ENCODE results near the gene HFE.
"Not testable (repeated sequence)": the region's sequence is repeated elsewhere in the genome, so short reads cannot be mapped to it uniquely, and the experiment has no call there.

The HFE gene, protein sequence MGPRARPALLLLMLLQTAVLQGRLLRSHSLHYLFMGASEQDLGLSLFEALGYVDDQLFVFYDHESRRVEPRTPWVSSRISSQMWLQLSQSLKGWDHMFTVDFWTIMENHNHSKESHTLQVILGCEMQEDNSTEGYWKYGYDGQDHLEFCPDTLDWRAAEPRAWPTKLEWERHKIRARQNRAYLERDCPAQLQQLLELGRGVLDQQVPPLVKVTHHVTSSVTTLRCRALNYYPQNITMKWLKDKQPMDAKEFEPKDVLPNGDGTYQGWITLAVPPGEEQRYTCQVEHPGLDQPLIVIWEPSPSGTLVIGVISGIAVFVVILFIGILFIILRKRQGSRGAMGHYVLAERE

DNA sequence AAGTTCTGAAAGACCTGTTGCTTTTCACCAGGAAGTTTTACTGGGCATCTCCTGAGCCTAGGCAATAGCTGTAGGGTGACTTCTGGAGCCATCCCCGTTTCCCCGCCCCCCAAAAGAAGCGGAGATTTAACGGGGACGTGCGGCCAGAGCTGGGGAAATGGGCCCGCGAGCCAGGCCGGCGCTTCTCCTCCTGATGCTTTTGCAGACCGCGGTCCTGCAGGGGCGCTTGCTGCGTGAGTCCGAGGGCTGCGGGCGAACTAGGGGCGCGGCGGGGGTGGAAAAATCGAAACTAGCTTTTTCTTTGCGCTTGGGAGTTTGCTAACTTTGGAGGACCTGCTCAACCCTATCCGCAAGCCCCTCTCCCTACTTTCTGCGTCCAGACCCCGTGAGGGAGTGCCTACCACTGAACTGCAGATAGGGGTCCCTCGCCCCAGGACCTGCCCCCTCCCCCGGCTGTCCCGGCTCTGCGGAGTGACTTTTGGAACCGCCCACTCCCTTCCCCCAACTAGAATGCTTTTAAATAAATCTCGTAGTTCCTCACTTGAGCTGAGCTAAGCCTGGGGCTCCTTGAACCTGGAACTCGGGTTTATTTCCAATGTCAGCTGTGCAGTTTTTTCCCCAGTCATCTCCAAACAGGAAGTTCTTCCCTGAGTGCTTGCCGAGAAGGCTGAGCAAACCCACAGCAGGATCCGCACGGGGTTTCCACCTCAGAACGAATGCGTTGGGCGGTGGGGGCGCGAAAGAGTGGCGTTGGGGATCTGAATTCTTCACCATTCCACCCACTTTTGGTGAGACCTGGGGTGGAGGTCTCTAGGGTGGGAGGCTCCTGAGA, at the start of gene HFE:
TSS of gene HFE (plus strand) at position 146 of the 832 bp plus-strand sequence. CDS start at position 158, 12 bp downstream.
- peak; percentile 18 for DNase-seq

DNA sequence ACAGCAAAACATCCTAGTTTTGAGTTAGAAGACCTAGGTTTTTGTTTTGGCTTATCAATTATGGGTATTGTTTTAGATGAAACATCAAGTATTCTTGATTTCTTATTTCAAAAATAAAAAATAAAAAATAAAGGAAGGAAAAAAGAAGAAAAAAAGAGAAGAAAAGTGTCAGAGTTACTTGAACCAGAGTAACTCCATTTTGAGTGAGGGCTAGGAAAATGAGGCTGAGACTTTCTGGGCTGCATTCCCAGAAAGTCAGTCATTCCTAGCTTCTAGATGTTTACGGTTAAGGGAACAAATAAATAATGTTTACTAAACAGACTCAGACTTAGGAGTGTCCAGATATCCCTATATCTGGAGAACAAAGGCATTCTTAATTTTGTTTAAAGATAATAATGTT, 45.3 kb upstream of the HFE start:
- DNase-seq = no peak

DNA sequence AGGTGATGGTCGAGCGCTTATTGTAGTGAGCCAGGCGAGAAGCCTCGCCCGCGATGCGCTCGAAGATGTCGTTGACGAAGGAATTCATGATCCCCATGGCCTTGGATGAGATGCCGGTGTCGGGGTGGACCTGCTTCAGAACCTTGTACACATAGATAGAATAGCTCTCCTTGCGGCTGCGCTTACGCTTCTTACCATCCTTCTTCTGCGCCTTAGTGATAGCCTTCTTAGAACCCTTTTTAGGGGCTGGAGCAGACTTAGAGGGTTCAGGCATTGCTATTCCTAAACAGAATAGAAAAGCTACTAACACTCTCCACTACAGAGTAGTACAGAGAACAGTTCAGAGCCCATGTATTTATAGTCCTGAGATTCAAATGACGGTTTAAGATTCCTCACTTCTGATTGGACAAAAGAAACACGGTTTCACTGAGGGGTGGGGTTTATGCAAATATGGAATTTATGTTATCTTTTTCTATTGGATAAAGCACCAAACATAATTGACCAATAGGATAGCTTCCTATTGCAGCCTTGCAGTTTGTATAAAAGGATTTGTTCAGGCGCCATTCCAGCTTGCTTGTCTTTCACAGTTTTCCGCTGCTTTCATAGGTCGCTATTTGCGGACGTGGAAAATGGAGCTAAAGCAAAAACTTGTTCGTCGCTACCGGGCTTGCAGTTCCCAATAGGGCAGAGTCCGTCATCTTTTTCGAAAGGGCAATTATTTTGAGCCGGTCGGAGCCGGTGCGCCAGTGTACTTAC, 43.7 kb upstream of the HFE start:
- peak; percentile 29 for DNase-seq

DNA sequence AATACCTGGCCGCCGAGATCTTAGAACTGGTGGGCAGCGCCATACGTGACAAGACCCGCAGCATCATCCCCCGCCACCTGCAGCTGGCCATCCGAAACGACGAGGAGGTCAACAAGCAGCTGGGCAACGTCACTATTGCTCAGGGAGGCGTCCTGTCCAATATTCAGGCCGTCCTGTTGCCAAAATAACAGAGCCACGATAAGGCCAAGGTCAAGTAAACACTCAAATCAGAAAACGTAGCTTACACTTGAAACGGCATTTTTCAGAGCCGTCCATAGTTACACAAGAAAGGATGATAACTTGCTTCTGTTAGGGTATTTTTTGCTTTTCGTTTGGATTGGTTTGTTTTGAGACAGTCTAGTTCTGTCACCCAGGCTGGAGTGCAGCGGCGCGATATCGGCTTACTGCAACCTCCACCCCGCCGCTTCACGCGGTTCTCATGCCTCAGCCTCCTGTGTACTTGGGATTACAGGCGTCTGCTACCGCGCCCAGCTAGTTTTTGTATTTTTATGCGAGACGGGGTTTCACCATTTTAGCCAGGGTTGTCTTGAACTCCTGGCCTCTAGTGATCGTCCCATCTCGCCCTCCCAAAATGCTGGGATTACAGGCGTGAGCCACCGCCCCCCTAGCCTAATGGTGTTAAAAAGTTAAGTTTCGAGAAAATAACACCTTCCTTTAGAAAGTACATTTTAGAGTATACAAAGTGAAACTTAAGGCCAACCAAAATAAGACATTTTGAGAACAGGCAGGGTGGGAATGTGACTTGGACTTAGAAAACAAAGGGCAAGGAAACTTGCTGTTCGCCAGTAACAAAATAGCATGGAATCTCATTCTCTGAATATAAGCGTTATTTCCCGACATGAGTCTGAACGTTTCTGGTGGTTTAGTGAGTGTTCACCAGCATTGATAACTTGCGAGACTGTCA, 42.8 kb upstream of the HFE start:
- DNase-seq = peak; percentile 28

DNA sequence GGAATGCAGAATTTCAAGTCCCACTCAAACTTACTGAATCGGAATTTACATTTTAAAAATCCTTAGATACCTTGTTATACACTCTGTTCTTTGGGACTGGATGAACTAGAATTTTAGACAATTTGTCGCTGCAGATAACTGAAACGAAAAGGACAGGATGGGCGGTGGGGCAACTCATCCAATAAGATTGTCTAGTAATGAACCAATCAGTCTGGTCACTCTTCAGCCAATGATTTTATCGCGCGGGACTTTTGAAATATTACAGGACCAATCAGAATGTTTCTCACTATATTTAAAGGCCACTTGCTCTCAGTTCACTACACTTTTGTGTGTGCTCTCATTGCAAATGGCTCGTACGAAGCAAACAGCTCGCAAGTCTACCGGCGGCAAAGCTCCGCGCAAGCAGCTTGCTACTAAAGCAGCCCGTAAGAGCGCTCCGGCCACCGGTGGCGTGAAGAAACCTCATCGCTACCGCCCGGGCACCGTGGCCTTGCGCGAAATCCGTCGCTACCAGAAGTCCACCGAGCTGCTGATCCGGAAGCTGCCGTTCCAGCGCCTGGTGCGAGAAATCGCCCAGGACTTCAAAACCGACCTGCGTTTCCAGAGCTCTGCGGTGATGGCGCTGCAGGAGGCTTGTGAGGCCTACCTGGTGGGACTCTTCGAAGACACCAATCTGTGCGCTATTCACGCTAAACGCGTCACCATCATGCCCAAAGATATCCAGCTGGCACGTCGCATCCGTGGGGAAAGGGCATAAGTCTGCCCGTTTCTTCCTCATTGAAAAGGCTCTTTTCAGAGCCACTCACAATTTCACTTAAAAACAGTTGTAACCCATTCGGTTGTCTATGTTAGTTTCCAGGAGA, 41.9 kb upstream of the HFE start:
- DNase-seq = peak; percentile 54

DNA sequence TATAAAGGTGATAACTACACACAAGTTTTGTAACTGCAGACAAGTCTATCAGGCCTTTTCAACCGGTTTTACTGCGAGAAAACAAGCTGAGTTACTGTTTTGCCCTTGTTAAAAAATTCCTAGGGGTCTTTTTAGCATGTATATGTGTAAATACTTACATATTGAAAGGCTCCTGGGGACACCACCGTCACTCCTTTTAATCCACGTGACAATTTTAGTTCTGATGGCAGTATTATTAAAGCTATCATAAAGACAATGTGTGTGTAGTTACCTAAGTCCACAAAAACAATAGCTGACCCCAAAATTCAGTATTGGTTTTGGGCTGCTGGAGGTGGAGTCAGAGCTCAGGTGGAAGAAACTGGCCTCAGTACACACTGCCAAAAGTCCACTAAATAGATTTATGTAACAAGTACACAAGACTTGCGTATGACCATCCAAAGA, 41.3 kb upstream of the HFE start:
- no peak for DNase-seq

DNA sequence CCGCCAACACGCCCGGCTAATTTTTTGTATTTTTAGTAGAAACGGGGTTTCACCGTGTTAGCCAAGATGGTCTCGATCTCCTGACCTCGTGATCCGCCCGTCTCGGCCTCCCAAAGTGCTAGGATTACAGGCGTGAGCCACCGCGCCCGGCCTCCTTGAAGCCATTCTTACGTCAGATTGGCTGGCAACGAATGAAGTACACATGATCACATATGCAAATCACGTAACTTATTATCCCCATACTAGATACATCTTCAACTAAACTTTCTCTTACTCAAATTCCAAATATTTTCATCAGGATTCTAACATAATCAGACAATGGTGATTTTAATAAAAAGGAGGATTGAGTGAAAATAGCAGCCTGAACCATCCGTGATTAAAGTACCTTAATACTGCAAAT, 39.9 kb upstream of the HFE start:
- not testable (repeated sequence) for DNase-seq

DNA sequence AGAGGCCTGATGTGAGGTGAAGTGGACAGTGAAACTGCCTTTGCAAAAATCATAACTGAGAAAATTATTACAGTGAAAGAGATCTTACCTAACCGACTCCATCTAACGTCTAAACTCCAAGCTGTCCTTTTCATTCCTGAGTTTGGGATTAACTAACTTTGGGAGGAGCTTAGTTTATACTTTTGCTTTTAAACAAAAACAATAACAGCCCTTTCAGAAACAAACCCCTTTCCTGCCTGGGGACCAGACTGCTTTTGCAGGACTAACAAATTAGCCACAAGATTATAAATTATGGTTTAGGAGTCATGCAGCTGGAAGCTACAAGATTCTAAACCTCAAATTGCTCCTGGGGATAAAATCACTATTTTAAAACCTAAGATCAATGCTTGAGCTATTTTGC, 38.6 kb upstream of the HFE start:
- no peak for DNase-seq

DNA sequence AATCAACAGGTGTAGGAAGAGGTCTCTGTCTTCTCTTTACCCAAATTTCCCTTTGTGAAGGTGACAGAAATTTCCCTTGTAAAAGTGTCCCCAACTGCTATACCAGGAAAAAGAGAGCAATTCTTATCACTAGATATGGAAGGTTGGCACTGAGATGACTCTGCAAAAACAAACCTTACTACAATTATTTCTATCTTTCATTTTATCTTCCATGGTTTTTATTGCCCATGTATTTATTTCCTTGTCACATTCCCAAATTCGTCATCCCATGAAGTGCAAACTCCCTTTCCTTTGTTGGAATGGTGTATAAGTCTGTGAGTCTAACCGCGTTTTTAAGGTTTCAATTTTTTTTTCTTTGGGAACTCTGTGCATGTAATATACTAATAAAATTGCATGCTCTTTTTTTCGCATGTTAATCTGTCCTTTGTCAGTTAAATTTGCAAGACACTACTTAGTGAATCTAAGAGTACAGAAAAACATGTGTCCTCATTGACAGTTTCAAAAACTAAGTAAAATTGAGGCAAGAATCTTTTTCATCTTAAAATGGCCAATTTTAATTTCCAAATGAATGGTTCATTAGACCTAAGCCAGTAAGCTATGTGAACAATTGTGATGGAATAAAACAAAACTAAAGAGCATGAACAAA, 35.4 kb upstream of the HFE start:
- no peak for DNase-seq

DNA sequence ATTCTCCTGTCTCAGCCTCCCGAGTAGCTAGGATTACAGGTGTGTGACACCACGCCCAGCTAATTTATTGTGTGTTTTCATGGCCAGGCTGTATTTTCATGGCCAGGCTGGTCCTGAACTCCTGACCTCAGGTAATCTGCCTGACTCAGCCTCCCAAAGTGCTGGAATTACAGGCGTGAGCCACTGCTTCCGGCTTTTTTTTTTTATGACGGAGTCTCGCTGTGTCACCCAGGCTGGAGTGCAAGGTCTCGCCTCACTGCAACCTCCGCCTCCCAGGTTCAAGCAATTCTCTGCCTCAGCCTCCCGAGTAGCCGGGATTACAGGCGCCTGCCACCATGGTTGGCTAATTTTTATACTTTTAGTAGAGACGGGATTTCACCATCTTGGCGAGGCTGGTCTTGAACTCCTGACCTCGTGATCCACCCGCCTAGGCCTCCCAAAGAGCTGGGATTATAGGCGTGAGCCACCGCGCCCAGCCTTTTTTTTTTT, 34.4 kb upstream of the HFE start:
- not testable (repeated sequence) for DNase-seq

DNA sequence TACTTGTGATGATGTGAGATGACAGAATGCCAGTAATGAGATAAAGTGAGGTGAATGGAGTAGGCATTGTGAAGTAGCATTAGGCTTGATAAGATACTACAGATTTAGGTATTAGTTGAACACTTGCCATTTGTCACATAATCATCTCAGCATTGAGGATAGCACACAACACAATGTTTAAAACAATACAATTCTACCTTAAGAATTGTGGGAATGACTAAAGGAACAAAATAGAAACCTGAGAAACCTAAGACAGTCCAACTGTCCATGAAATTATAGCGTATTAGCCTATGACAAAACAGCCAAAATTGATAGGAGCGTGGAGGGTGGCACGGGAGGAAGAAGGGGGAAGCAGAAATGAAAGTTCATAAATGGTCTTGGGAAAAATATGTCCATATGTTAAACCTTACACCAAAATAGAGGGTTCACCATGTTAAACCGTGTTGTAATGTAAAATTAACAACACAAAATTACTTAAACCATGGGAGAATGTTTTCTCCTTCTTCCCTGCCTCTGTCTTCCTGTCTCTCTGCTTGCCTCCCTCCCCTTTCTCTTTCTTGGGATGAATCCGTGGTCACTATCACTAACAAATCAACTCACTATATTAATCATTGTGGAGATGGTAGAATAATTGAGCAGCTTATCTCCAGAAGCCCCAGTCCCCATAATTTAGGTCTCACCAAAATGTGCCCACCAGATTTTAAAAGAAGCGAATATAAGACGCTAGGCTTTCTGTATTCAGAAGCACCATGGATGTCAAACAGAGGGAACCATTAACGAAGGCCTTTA, 33.0 kb upstream of the HFE start:
- DNase-seq = no peak

DNA sequence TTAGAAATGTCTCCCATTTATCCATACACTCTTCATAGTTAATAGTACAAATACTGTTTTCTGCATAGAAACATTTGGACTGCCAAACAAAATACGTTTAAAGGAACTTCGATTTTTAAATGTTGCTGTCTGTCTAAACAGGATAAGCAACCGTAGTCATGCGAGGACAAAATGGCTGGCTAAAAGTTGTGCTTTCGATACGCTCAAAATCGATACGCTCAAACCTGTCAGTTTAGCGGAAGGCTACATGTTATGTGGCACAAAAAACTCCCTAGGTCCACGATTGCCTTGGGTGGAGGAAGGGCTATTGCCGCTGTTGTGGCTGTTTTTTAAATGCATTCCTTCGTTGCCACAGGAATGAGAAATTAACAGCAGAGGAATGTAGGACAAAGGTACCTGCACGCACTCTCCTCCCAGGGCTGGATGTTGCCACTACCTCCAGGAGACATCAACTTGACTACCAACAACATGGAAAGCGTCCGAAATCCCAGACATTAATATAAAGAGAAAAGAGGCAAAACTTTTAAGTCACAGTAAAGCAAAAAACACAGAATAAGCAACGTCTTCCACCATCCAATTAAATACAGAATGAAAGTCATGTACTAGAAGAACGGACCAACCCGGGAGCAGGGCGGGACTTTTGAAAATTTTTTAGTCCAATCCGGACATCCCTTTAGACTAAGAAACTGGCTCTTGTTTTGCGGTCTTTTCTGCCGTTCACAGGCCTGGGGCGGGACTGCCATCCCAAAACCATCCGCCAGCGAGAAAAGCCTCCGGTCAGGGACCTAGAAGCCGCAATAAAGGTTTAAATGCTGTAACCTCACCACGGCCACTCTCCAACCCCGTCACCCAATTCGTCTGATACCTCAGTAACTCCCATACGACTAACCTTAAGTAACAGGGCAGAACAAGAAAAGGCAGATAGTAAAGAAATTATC, 32.2 kb upstream of the HFE start:
- peak; percentile 70 for DNase-seq

DNA sequence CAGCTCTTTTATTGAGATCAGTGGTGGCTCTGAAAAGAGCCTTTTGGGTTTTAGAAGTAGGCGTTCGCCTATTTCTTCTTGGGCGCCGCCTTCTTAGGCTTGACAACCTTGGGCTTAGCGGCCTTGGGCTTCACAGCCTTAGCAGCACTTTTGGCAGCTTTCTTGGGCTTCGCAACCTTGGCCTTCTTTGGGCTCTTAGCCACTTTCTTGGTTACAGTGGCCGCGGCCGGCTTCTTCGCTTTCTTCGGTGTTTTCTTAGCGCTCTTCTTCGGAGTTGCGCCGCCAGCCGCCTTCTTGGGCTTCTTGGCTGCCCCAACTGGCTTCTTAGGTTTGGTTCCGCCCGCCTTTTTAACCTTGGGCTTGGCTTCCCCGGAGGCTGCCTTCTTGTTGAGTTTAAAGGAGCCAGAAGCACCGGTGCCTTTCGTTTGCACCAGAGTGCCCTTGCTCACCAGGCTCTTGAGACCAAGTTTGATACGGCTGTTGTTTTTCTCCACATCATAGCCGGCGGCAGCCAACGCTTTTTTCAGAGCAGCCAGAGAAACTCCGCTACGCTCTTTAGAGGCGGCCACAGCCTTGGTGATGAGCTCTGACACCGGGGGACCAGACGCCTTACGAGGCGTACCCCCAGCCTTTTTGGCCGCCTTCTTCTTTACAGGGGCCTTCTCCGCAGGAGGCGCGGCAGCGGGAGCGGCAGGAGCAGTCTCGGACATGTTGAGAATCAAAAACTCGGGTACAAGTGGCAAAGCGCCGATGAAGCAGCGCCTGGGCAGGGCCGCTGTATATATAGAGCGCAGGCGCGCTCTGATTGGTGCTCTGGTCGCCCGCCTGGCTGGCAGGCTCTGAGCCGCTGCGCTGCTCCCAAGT, 31.3 kb upstream of the HFE start:
- DNase-seq = peak; percentile 80

DNA sequence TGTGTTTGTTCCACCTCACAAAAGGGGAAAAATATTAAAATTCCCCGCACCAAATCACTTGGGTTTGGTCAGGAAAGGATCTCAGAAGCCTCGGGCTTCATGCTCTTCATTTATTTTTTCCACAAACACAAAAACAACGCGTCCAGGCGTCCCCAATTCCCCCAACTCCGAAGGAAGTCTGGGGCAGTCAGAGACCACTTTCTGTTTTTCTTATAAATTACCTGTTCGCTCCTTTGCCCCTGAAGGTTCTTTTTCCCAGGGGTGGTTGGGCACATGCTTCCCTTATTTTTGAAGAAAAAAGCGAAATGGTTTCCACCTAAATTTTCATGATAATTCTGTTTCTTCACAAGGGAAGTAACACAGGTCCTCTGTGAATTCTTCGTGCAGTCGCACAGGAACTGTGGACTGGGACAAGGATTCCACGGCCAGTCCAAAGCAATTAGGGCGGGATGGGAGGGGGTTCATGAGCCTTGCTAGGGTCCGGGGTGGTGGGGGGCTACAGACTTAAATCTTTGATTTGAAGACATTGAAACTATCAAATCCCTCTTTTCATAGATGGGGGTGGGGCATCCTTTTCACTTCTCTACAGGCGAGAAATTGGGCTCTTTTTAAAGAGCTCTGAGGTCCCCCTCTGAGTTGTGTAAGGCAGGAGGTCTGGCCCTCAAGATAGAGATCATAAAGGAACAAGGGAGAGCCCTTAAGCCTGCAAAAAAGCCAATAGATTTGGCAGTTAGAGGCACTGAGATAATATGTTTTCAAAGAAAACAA, 30.5 kb upstream of the HFE start:
- no peak for DNase-seq

DNA sequence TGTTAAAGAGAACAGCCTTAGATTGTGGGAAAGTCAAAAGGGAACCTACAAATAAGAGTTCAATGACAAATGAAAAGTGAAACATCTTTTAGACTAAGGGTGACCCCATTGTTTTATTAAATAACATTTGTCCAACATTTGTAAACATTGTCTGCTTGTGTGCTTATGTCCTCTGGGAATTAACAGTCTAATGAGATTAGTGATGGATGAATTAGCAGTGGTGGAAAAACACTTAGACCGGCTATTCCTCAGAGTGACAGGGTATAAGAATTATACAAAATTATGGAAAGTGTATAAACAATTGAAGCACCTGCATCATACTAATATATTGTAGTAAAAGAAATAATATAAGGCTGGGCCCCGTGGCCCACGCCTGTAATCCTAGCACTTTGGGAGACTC, 29.3 kb upstream of the HFE start:
- DNase-seq = no peak

DNA sequence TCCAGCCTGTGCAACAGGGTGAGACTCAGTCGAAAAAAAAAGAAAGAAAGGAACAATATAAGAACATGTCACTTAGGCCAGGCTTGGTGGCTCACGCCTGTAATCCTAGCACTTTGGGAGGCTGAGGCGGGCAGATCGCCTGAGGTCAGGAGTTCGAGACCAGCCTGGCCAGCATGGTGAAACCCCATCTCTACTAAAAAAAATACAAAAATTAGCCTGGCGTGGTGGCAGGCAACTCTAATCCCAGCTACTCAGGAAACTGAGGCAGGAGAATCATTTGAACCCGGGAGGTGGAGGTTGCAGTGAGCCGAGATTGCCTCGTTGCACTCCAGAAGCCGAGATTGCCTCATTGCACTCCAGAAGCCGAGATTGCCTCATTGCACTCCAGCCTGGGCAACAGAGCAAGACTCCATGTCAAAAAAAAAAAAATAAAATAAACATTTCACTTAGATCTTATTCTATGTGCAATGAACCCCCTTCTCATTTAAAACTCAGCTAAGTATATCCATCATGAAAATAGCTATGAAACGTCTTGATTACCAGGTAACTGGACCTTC, 28.7 kb upstream of the HFE start:
- DNase-seq = not testable (repeated sequence)
